AG09319 (cell line): ENCODE results near the gene LY6G6C.

Source experiments
- DNase-seq: peaks from one replicate; pipeline ENCODE4 v3.0.0-alpha.2; 2010; ENCODE audit warnings: low read depth; ENCODE audit errors: extremely low read depth
- TF ChIP-seq, protein P1 (sequence below): IDR thresholded peaks from 2 replicates; pipeline ENCODE4 v1.5.1; 2011; ENCODE audit warnings: low read depth, mild to moderate bottlenecking, inconsistent platforms, low read length, moderate library complexity

LY6G6C gene

DNA sequence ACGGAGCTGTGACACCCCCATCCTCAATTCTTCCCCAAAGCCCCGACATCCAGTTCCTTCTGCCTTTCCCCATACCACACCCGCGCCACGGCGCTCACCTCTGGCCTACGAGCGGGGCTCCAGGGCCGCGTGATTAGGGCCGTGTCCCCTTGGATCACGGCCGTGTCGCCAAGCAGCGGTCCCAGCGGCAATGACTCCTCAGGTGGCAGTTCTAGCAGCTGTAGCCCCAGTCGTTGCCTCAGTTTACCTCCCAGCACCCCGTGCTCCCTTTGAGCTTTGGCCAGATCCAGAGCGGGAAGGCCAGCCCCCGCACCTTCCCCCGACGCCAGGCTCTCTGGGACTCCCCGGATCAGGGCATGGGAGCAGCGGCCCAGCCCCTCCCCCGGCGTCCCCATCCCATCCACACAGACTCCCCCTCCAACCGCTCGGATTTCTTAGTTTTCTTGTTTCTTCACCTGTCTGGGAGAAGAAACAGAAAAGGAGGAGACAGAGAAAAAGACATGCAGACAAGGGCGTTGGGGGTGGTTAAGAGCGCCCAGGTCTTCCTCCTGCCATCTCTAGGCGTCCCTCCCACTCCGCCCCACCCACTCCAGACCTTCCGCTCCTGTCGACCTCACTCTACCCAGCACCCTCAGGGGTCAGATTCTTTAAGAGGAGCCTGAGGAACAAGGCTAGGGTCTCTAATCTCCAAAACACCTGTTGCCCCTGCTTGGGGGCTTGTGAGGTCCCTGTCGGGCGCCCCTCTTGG is 7.4 kb upstream of the LY6G6C start, which contains the start of gene DDAH2:
Gene DDAH2, minus strand, starts transcription at position 533 of the 748 bp plus-strand sequence. Its CDS starts 138 bp downstream, at position 395.
- TF ChIP-seq, protein P1, sequence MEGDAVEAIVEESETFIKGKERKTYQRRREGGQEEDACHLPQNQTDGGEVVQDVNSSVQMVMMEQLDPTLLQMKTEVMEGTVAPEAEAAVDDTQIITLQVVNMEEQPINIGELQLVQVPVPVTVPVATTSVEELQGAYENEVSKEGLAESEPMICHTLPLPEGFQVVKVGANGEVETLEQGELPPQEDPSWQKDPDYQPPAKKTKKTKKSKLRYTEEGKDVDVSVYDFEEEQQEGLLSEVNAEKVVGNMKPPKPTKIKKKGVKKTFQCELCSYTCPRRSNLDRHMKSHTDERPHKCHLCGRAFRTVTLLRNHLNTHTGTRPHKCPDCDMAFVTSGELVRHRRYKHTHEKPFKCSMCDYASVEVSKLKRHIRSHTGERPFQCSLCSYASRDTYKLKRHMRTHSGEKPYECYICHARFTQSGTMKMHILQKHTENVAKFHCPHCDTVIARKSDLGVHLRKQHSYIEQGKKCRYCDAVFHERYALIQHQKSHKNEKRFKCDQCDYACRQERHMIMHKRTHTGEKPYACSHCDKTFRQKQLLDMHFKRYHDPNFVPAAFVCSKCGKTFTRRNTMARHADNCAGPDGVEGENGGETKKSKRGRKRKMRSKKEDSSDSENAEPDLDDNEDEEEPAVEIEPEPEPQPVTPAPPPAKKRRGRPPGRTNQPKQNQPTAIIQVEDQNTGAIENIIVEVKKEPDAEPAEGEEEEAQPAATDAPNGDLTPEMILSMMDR = peak; percentile 42
- DNase-seq = no peak

DNA sequence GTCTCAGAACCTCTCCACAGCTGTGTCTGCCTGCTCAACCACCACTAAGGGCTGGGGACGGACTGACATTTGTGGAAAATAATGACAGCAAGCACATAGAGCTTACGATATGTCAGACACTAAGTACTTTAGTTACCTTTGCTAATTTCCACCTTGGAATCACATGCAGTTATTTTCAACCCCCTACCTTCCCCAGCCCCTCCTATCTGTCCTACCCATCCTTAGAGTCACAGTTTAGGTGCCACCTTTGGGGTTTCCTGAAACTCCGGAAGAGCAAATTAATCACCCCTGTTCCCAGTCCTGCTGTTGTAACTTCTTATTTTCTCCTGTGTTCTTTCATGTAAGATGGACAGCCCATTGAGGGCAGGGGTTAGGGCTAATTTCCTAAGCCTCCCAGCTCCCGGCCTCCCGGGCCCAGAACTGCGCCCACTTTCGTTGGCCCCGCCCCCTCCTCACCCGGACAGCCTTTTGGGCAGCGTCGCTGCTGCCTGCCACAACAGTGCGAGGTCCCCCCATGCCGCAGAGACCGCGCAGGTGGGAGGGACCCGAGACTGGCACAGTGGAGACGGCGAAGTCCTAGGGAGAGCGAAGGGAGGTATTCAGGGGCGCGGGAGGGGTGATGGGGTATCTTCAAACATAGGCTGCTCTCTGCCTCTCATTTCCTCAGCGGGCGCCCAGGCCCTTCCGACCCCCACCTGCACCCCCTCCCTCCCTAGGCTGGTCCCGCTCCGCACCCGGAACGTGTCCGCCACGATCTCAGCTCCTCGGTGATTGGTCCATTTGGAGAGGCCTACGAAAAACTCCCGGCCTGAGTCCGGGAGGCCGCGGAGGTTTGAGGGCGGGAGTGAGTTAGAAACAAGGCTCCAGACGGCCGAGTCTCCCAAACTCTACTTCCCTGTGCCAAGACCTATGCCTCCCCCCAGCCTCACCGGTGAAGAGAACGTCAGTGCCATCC is 6.4 kb upstream of the LY6G6C start:
- no peak for DNase-seq

DNA sequence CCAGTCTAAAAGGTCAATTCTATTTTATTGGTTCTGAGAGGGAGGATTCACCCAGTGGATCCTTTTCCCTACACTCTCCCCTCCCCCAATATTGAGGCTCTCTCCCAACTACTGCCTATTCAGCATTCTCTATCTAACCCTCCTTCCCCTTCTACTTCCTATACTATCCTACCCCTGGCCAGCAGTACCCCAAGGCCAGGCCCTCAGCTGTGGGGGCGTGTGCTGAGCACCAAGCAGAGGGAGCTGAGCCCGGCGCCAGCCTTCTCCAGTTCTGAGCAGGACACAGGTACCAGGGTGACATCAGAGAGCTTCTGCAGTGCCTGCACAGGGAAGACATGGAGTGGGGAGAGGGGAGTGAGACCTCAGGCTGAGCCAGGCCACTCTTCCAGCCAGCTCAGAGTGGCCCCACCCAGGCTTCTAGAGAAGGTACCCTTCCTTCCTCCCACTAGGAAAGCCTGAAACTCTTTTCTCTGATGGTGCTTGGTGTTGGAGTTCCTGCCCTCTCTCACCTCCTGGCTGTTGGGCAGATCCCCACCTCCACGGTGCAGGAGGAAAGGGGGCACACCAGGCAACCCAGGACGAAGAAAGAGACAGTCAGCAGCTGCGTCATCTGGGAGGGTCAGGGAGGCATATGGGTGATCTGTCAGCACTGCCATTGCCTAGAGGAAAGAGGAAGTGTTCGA is 5.6 kb upstream of the LY6G6C start:
- DNase-seq = no peak
- TF ChIP-seq, protein P1 = no peak

More for the DNA sequence above, 6.4 kb upstream of the LY6G6C start:
- TF ChIP-seq, protein P1 = no peak

DNA sequence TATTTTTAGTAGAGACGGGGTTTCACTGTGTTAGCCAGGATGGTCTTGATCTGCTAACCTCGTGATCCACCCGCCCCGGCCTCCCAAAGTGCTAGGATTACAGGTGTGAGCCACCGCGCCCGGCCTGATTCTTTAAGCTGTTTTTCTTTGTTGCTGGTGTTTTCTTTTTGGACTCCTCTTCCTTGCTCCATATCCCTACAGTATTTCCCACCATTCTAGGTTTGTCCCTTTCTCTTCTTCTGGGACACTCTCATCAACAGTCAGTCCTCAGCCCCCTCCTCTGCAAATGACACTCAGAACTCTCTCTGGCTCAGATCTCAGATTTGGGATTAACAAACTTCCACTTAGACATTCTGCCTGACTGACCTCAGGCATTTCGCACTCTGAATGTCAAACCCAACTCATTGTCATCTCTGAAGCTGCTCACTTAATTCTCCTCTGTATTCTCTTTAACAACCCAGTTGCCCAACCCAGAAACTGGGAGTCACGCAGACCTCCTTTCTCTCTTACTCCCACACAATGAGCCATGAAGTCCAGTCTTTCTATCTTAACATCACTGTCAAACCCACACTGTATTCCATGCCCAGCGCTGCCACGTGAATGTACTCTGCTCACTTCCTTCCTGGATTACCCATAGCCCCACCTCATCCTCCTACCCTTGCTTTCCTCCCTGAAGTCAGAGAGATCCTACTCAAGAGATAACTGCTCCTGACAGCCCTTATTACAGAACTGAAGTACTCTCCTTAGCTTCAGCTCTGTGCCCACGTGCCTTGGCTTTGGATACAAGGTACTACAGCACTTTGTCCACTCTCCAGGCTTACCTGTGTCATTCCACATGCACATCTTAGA is 4.2 kb upstream of the LY6G6C start:
- DNase-seq = no peak
- TF ChIP-seq, protein P1 = no peak

DNA sequence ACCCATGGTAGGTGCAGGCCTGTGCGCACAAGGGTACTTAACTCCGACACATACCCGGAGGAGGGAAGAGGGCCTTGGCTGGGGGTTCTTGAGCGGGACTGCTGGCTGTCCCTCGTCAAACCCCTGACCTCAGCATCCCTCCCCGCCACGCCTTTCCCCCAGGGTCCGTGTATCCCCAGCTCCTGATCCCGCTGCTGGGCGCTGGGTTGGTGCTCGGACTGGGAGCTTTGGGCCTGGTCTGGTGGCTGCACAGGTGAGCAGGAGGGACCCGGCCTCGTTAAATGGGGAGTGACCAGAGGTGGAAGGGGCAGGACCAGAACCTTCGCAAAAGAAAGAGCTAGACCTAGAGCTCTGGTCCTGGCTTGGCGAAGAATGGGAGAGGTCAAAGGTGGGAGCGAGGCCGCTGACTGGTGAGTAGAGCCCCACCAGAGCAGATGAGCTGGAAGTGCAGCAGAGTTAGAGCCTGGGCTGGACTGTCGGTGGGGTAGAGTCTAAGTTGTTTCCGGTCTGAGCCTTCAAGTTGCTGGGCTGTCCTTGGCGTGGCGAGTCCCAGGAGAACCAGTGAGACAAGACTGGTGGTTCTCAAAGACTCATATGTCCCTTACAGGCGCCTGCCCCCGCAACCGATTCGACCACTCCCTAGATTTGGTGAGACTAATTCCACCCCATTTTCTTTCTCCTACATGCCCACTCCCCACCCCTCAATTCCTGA is 2.6 kb upstream of the LY6G6C start:
- TF ChIP-seq, protein P1 = no peak
- no peak for DNase-seq
